HG03460 (cell line): ENCODE measurements around the gene CD46.
A peak's percentile ranks its signal among the peaks of the same experiment; 100 is the strongest.

Experiments
- ATAC-seq: cut with Tn5 transposase; IDR thresholded peaks from one replicate; pipeline ENCODE4 v1.9.1; 2021; ENCODE audit not compliant: unreplicated experiment

Gene CD46

DNA sequence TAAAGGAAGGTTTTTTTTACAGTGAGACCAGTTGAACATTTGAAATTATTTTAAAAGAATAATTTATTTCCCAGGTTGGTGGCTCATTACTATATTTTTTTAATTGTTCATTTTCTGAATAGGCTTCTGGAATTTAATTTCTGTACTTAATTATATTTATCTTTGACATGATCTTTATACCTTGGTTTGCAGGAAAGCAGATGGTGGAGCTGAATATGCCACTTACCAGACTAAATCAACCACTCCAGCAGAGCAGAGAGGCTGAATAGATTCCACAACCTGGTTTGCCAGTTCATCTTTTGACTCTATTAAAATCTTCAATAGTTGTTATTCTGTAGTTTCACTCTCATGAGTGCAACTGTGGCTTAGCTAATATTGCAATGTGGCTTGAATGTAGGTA is 41.5 kb downstream of the CD46 start:
- ATAC-seq: no peak

DNA sequence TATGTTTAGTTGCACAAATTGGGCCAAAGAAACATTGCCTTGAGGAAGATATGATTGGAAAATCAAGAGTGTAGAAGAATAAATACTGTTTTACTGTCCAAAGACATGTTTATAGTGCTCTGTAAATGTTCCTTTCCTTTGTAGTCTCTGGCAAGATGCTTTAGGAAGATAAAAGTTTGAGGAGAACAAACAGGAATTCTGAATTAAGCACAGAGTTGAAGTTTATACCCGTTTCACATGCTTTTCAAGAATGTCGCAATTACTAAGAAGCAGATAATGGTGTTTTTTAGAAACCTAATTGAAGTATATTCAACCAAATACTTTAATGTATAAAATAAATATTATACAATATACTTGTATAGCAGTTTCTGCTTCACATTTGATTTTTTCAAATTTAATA is 43.0 kb downstream of the CD46 start:
- no peak for ATAC-seq

DNA sequence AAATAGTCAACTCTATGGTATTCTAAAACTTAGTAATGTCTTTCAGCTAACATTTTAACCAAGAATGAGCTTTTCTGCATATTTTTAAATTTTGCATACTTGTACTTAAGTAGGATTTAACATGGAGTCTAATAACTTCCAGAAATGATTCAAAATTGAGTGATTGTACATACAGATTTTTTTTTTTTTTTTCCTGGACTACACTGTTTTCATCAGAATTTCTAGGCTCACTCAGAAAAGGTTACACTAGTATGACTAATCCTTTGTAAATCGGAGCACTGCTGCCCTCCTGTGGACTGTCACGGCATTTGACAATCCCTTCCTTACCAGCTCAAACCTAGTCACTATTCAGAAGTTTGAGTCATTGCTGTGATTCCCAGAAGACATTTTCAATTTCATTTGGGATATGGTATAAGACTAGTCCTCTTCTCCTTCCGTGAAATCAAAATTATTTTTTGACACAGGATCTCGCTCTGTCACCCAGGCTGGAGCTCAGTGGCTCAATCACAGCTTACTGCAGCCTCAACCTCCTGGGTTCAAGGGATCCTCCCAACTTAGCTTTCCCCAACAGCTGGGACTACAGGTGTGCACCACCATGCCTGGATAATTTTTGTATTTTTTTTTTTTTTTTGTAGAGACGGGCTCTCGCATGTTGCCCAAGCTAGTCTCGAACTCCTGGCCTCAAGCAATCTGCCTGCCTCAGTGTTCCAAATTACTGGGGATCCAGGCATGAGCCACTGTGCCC is 45.5 kb downstream of the CD46 start:
- peak; percentile 61 for ATAC-seq

DNA sequence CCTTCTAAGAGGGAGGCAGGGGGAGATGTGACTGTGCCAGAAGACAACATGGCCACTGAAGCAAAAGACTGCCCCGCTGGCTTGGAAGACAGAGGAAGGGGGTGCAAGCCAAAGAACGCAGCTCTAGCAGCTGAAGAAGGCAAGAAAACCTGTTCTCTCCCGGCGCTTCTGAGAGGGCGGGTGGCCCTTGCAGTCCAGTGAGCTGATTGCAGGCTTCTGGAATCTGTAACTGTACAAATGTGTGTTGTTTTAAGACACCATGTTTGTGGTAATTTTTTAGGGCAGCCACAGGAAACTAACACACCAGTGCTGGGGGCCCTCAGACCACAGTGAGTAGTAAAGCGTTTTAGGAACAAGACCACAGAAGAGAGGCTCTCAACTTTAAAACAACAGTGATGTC is 47.0 kb downstream of the CD46 start:
- no peak for ATAC-seq

DNA sequence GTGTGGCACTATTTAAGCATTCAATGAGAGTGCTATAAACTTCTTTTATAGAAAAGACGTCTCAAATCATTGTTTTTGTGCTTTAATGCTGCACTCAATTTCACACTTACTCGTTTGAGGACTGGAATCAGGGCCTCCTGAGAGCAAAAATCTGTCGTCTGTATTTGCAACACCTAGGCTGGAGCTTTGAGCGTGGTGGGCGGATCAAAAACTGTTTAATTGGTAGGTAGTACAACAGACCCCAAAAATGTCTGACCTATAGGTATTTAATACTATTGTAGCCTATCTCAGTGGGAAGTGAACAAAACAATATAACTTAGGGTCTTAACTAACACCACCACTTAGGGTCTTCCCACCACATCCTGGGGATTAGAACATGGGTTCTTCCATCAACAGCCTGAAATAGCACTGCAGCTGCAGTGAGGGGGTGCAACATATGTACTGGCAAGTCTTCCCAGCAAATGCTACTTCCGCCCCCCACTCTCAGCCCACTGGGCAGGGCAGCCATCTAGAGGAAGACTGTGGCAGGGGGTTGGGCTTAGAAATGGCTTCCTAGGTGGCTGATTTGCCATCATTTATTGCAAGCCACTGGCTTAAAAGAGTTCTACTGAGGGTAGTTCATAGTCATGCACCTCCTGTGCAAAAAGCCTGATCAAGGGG is 48.3 kb downstream of the CD46 start:
- no peak for ATAC-seq

DNA sequence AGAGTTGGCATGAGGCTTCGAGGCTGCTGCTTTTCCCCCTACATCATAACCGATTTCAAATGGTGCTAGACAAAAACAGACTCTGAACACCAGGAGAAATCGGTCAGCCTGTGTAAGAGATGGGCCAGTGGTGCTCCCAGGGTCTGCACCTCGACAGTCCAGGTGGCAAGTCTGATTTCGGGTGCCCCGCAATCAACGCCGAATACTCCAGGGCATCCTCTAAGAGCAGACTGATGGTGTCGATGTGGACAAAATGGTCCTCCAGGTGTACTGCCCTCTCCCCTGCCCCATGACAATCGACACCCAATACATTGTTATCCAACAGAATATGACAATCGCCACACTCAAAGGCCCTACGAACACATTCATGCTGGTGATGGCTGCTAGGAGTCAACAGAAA is 50.0 kb downstream of the CD46 start:
- no peak for ATAC-seq

DNA sequence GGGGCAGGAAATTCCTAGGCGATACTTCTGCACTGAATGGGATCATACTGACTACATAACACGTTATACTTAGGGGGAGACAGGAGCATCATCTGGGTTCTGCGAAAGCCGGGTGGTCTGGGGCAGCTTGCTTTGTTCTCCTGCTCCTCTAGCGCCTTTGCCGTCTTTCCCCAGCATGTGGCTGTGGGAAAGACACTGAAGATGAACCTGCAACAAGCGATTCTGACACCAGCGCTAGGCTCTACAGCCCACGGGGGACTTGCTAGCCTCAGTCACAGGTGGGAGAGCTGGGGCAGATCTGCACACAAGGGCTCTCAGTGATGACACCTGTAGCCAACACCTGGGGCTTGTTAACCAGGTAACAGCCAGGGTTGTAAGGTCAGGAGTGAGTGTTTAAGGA is 51.8 kb downstream of the CD46 start:
- no peak for ATAC-seq

DNA sequence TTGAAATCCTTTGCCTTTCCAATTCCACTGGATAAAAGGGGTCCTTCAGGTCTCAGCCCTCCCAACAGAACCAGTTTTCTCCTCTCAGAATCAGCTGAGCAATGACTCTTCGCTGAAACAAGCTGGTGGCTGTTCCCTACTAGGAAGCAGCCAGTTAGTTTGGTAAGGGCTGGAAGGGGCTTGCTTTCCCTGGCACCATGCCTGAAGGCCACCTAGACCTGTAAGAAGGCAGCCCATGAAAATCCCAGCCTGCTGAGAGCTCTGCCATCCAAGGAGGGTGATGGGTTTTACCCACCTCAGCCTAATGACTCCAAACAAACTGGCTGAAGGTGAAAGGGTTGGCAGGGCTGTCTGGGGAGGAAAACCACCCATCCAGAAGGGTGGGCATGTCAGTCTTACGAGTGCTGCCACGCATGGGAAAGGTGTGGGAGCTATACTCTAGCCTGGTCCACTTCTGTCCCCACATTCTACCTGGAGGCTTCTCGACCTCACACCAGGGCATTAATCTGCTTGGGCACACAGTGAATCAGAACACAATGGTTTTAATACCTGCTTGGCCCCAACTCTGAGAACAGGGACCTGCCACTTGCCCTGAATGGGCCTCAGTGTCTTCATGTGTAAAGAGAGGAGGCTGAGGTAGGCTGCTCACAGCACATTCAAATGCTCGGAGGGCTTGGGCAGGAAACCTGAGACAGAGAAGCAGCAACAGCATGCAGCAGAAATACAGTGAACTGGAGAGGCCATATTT is 53.0 kb downstream of the CD46 start:
- ATAC-seq: no peak

DNA sequence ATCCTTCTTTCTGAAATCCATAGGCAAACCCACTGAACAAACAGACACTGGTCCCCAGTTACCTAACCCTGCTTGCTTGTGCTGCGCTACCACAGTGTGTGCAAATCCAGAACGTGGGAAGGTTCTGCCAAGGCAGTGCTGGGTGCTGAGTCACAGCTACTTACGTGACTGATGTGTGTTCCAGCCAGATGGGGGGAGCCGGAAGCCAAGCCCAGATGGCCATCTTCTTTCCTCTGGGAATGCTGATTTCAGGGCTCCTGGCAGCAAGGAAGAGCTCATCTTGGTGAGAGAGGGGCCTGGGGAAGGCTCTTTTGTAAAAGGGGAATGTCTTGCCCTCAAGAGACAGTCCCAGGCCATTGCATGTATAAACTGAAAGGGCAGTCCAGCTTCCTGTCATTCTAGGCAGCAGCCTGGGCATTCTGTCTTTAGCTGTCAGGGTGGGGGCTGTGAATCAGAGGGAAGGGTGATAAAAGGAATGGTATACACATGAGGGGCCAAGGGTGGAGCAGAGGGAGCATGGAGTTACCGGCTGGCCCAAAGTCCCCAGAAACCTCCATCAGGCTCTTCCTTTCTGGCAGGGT is 54.1 kb downstream of the CD46 start:
- no peak for ATAC-seq

DNA sequence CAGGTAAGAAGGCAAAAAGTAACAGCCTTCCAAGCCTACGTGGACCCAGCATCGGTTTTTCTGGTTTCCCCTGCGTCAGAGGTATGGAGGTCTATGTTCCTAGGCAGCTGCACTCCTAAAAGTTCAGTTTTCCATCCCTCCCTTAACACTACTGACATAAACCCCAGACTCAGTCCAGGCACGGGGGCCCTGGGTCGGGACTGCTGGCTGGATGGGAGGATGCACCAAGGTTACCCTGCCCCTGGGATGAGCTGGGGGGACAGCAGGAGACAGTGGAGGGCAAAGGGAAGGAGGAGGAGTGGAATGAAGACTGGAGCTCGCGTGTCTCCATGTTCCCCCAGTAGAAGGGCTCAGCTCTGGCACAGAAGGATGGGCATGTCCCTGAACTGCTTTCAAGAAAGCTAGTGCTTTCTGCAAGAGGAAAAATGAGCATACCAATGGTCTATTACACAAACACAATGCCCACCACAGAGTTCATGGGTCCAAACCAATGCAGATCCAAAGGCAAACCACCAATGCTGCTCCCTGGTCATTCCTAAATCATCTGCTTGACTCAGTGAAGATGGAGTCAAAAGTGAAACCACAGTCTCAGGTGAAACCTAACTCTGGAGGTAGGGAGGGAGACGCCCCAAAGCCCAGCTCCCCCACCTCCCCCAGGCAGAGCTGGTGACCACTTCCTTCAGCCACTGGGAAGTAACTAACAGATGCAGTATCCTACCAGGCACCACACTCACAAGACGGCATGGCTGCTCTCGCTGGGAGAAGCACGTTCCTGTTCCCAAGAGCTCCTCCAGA is 54.9 kb downstream of the CD46 start:
- ATAC-seq: no peak

DNA sequence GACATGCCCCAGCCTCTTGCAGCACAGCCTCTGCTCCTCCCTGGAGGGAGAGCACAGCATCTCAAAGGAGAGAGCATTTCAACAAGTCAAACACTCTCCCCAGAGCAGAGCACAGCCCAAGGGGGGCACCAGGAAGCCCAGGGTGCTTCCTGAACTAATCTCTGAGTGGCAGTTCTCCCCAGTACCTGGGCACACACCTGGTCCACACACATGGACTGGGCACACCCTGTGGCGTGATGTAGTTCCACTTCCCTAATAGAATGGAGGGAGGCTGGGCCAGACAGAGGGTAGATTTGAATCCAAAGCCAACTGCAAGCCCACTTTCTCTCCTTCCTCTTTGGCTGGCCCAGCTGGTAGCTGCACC is 55.5 kb downstream of the CD46 start:
- no peak for ATAC-seq

DNA sequence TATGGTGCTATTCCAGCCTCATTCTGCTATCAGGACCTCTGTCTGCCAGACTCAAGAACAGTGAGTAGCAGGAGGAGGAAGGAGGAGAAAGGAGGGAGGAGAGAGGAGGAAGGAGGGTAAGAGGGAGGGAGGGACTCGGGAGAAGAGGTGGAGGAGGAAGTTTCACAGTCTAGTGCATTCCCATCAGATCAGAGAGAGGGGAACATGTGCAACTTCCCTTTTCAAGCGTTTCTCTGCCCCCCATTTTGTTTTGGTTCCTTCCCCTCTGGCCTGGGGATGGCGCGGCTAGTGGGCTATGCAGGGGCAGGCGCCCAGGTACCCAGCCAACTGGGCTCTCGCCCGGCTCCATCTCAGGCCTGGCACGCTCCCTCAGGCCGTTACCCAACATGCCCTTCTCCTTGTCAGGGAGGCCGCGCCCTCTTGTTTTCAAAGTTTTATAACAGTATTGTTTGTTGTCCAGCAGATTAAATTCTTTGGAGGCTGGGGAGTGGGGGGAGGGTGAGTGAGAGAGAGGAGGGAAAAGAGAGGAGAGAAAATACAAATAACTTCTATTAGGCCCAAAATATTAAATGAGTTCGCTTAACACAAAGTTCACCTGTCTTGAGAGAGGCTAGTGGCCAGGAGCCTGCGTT is 56.0 kb downstream of the CD46 start:
- no peak for ATAC-seq

DNA sequence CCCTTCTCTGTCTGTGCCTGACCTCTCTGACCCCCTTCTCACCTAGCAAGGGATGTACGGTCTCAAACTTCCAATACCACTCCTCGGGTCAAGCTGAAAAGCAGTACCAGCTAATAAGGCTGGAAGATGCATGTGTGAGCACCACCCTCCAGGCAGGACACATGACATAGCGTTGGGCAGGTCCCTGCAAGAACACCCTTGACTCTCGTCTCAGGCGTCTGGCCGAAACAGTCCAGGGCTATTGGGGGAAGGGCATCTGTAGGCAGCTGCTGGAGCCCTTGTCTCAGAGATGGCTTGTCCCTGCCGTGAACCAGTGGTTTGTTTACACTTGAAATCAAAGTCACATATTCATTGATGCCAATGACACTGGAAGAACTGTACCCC is 56.5 kb downstream of the CD46 start:
- ATAC-seq: no peak

DNA sequence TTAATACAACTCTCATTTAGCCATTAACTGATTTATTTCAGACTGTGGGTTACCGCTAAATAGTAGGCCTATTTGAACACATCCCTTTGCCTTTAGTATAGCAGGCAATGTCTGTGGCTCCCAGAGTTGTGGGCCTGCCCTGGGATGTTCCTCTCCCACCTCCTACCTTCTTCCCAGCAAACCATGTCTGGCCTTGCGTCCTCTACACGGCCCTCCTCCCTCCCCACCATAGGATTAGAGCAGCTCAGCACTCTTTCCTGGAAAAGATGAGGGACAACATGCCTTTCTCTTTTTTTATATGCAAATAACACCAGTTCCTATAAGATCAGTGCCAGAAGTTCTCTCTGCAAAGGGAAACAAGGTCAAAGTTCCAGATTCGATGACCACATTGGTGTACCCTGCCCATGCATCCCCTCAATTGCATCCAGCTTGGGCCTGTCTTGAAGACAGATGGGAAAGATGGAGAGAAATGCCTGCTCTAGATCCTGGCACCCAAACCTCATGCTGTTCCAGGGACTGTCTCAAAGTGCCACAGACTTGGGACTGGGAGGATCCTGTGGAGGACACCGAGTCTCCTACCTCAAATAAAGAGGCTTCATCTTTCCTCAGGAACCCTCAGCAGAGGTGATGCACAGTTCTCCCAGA is 57.2 kb downstream of the CD46 start:
- no peak for ATAC-seq

DNA sequence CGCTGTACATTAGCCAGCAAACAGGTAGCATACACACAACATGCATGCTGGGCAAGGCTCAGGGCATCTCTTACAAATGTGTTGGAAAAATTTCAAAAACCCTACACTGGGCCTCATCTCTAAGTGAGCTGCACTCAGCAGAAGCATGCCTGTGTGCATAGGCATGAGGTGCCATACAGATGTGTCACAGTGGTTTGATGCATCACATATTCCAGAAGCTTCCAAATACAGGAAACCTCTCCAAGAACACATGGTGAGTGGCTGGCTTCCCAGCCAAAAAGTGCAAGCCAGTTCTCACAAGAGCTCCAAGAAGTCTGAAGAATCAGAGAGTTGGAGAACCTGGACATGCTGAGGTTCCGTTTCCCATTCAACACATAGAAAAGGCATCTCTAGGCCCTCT is 58.3 kb downstream of the CD46 start:
- no peak for ATAC-seq

DNA sequence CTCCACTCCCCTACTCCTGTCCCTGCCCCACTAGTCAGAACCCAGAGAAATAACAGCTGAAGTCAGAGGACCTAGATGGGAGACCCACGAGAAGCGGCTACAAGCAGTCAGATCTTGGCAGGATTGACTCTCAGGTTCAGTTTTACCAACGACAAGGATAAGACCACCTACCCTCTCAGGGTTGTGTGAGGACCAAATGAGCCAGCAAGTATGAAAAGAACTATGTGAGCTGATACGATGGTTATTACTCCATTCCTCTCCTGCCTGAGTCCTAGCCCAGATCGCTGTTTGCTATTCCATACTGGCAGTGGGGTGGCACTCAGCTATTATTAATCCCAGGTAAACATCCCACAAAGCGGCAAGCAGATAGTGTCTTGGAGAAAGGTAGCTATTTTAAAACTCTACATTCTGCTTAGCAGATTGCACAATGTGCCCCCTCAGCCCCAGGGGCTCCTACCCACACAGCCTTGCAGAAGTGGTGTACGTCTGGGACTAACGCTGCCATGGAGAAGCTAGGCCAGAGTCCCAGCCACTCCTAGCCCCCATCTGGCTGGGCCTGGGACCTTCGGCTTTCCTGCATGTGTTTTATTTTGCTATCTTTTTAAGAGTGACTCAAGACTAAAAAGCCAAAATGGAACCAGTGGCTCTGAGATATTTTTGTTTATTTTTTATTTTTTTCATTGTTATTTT is 58.9 kb downstream of the CD46 start:
- no peak for ATAC-seq

DNA sequence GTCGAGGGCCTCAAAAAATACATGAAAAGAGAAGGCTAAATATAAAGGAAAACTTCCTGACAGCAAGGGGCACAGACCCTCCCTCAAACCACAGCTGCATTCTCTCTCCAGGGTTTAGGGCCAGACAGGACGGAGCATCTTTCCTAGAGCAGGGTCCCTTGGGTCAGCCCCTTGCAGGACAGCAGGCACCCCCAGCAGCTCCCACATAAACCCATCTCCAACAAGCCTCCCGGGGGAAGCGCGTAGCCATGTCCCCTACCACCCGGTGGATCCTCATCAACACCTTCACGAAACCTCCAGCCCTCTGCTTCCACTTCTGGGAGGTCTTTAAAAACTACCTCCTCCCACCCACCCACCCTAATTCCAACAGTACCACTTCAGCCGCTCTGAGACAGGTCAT is 59.5 kb downstream of the CD46 start:
- ATAC-seq: no peak

DNA sequence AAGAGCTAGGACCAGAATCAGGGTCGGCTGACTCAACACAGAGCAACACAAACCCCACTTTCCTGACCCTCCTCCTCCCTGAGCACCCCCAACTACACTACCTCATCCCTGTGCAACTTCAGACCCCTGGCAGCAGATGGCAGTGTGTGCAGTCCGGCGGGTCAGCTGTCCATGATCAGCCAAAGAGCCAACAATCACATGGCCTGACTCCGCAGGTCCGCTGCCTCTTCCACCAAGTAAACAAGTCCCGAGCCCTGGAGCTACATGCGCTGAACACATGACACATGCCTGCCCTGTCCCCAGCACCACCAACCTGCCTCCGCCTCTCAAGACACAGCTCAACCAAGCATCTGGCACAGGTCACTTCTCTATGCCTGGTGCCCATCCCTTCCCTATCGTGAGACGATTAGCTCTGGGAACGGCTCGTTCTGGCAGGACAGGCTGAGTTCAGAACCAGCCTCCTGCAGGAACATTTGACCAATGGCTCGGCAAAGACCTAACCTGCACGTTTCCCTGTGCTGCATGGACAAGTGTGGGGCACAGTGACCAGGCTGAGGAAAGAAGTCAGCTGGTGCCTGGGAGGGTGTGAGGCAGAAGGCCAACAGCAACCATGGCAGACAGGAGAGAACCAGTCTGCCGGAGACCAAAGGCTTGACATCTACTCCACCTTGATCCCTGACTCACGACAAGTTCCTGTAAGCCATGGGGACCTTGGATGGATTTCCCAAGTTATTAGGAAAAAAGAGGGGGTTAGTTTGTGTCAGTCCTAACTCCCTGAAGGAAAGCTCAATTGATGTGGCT is 60.3 kb downstream of the CD46 start:
- ATAC-seq: no peak
